WTC11 (cell line): Measurements from ENCODE around the gene MLLT1. TPM values are rescaled to one million over a fixed set of nuclear protein-coding genes. Genes with fewer than 3 reads are reported as not detected.
A peak's percentile ranks its signal among the peaks of the same experiment; 100 is the strongest.

Source experiments
- ATAC-seq: fragments of 200-7000 bp; cut with Tn5 transposase; 2 replicates; pipeline ENCODE4 v1.10.0; 2021; ENCODE audit warnings: mild to moderate bottlenecking, moderate library complexity
- CTCF ChIA-PET: fragments of 300-600 bp; sonication (Branson Sonifier 250); formaldehyde crosslinking; loops from one replicate; lab custom pipeline; 2021; ENCODE audit warnings: antibody characterized with exemption; lab: Charles Lee
- POLR2A ChIA-PET: fragments of 350-600 bp; sonication (Branson Sonifier 250); formaldehyde crosslinking; loops from one replicate; lab custom pipeline; 2021; ENCODE audit warnings: antibody characterized with exemption; lab: Charles Lee
- DNase-seq: peaks from one replicate; pipeline ENCODE4 v3.0.0; 2021; ENCODE audit warnings: low spot score
- H3K27ac Mint-ChIP-seq: 2 replicates; pipeline ENCODE4 v1.8.0; 2021; ENCODE audit warnings: mixed read lengths
- H3K27me3 Mint-ChIP-seq: 2 replicates; pipeline ENCODE4 v1.8.0; 2021; ENCODE audit warnings: low read depth, mild to moderate bottlenecking, moderate library complexity, mixed read lengths
- H3K36me3 Mint-ChIP-seq: 2 replicates; pipeline ENCODE4 v1.8.0; 2021; ENCODE audit warnings: mixed read lengths
- H3K4me1 Mint-ChIP-seq: 2 replicates; pipeline ENCODE4 v1.8.0; 2022; ENCODE audit warnings: mixed read lengths
- H3K4me3 Mint-ChIP-seq: 2 replicates; pipeline ENCODE4 v1.8.0; 2021; ENCODE audit warnings: mild to moderate bottlenecking, moderate library complexity, mixed read lengths
- H3K9me3 Mint-ChIP-seq: 2 replicates; pipeline ENCODE4 v1.8.0; 2021; ENCODE audit warnings: mixed read lengths
- ATF1 ChIP-seq: sonication (generic); formaldehyde crosslinking; IDR thresholded peaks from 2 replicates; pipeline ENCODE4 v1.8.1; 2023; ENCODE audit warnings: mild to moderate bottlenecking, moderate library complexity, missing genetic modification reagents
- CREB1 ChIP-seq: sonication (generic); formaldehyde crosslinking; IDR thresholded peaks from 2 replicates; pipeline ENCODE4 v1.8.0; 2023; ENCODE audit warnings: mild to moderate bottlenecking, missing genetic modification reagents
- IRF2 ChIP-seq: sonication (generic); formaldehyde crosslinking; IDR thresholded peaks from 2 replicates; pipeline ENCODE4 v1.8.0; 2022; ENCODE audit warnings: low read depth, missing genetic modification reagents, borderline replicate concordance
- MYBL2 ChIP-seq: sonication (generic); formaldehyde crosslinking; IDR thresholded peaks from 2 replicates; pipeline ENCODE4 v1.8.1; 2023; ENCODE audit warnings: mild to moderate bottlenecking, moderate library complexity, missing genetic modification reagents
- NR2C2 ChIP-seq: sonication (generic); formaldehyde crosslinking; IDR thresholded peaks from 2 replicates; pipeline ENCODE4 v1.8.0; 2022; ENCODE audit warnings: mild to moderate bottlenecking, missing genetic modification reagents
- NR3C1 ChIP-seq: sonication (generic); formaldehyde crosslinking; conservative IDR thresholded peaks from 2 replicates; pipeline ENCODE4 v1.8.1; 2023; ENCODE audit warnings: low read depth, mild to moderate bottlenecking, missing genetic modification reagents
- OVOL2 ChIP-seq: fragments of 250-450 bp; sonication (Bioruptor Pico); IDR thresholded peaks from 2 replicates; pipeline ENCODE4 v1.9.0; 2021; ENCODE audit warnings: mild to moderate bottlenecking, borderline replicate concordance
- SOX15 ChIP-seq: fragments of 250-450 bp; sonication (Bioruptor Pico); IDR thresholded peaks from 2 replicates; pipeline ENCODE4 v1.9.0; 2021; ENCODE audit warnings: mild to moderate bottlenecking
- ZNF232 ChIP-seq: sonication (generic); formaldehyde crosslinking; IDR thresholded peaks from 2 replicates; pipeline ENCODE4 v1.8.0; 2022; ENCODE audit warnings: mild to moderate bottlenecking, missing genetic modification reagents
- total RNA-seq: library from RNA; stranded (reverse); gene quantifications from 3 replicates; pipeline ENCODE4 v1.2.3, GENCODE V29; 2021
- TF ChIP-seq, protein P1 (sequence below): sonication (generic); formaldehyde crosslinking; IDR thresholded peaks from 2 replicates; pipeline ENCODE4 v1.8.0; 2023; ENCODE audit warnings: missing genetic modification reagents
- TF ChIP-seq, protein P2 (sequence below): sonication (generic); formaldehyde crosslinking; IDR thresholded peaks from 2 replicates; pipeline ENCODE4 v1.8.1; 2023; ENCODE audit warnings: mild to moderate bottlenecking, missing genetic modification reagents, borderline replicate concordance
- TF ChIP-seq, protein P3 (sequence below): sonication (generic); formaldehyde crosslinking; IDR thresholded peaks from 2 replicates; pipeline ENCODE4 v1.8.1; 2023; ENCODE audit warnings: mild to moderate bottlenecking, missing genetic modification reagents
- TF ChIP-seq, protein P4 (sequence below): sonication (generic); formaldehyde crosslinking; IDR thresholded peaks from 2 replicates; pipeline ENCODE4 v1.8.0; 2022; ENCODE audit warnings: mild to moderate bottlenecking, missing genetic modification reagents
- TF ChIP-seq, protein P5 (sequence below): sonication (generic); formaldehyde crosslinking; IDR thresholded peaks from 2 replicates; pipeline ENCODE4 v1.8.0; 2022; ENCODE audit warnings: missing genetic modification reagents

Gene MLLT1
- total RNA-seq, 1 experiment from 2014 or later = 58.2 TPM

DNA sequence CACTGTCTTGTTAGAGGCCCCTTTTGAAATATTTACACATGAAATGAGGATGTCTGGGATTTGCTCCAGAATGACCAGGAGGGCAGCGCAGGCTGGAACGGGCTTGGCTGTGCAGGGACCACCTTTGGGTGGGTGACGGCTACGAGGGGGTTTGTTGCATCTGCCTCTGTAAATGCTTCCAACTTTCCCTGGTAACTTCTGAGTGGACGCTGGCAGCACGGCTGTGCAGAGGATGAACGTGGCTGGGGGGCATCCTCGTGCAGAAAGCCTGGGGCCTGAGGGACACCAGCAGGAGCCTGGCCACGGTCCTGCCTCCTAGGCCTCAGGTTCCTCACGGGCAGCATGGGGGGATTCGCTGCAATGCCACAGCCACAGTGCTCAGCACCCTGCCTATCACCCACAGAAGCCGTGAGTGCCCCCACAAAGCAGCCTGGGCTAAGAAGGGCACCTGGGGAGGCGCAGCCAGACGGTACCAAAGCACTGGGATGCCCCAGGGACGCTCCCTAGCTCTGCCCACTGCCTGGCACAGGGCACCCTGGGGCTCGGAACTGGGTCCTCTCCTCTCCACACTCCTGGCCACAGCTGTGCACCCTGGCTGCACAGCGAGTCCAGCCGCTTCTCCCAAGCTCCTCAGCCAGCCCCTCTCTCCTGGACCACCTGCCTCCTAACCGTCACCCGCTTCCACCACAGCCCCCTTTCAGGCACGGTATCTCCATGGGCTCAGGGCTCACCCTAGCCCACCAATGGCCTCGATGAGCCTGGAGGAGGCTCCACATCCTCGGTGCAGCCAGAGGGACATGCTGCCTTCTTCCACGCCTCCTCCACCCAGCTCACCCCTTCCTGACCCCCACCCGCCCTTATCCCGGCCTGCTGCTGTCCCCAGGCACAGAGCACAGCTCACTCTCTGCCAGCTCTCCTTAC lies 44.5 kb downstream of the MLLT1 start:
- peak overlapping the region; percentile 84 for H3K27ac Mint-ChIP-seq
- peaks cover 6% of the 10 kb centered on the region; the same call in 1 of the 2 replicates for H3K36me3 Mint-ChIP-seq
- H3K27me3 Mint-ChIP-seq = no peaks in the 10 kb centered on the region
- ATAC-seq = no peak
- no peaks in the 10 kb centered on the region for H3K9me3 Mint-ChIP-seq
- TF ChIP-seq, protein P1, sequence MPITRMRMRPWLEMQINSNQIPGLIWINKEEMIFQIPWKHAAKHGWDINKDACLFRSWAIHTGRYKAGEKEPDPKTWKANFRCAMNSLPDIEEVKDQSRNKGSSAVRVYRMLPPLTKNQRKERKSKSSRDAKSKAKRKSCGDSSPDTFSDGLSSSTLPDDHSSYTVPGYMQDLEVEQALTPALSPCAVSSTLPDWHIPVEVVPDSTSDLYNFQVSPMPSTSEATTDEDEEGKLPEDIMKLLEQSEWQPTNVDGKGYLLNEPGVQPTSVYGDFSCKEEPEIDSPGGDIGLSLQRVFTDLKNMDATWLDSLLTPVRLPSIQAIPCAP (CRISPR knock-in tag) = no peak
- TF ChIP-seq MYBL2 (CRISPR knock-in tag) (no peak), ATF1 (no peak), OVOL2 (CRISPR knock-in tag) (no peak), NR2C2 (no peak), CREB1 (CRISPR knock-in tag) (no peak), SOX15 (CRISPR knock-in tag) (no peak), ZNF232 (CRISPR knock-in tag) (no peak), IRF2 (no peak), NR3C1 (CRISPR knock-in tag) (no peak)
- TF ChIP-seq, protein P2, sequence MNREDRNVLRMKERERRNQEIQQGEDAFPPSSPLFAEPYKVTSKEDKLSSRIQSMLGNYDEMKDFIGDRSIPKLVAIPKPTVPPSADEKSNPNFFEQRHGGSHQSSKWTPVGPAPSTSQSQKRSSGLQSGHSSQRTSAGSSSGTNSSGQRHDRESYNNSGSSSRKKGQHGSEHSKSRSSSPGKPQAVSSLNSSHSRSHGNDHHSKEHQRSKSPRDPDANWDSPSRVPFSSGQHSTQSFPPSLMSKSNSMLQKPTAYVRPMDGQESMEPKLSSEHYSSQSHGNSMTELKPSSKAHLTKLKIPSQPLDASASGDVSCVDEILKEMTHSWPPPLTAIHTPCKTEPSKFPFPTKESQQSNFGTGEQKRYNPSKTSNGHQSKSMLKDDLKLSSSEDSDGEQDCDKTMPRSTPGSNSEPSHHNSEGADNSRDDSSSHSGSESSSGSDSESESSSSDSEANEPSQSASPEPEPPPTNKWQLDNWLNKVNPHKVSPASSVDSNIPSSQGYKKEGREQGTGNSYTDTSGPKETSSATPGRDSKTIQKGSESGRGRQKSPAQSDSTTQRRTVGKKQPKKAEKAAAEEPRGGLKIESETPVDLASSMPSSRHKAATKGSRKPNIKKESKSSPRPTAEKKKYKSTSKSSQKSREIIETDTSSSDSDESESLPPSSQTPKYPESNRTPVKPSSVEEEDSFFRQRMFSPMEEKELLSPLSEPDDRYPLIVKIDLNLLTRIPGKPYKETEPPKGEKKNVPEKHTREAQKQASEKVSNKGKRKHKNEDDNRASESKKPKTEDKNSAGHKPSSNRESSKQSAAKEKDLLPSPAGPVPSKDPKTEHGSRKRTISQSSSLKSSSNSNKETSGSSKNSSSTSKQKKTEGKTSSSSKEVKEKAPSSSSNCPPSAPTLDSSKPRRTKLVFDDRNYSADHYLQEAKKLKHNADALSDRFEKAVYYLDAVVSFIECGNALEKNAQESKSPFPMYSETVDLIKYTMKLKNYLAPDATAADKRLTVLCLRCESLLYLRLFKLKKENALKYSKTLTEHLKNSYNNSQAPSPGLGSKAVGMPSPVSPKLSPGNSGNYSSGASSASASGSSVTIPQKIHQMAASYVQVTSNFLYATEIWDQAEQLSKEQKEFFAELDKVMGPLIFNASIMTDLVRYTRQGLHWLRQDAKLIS (CRISPR knock-in tag) = no peak
- TF ChIP-seq, protein P3, sequence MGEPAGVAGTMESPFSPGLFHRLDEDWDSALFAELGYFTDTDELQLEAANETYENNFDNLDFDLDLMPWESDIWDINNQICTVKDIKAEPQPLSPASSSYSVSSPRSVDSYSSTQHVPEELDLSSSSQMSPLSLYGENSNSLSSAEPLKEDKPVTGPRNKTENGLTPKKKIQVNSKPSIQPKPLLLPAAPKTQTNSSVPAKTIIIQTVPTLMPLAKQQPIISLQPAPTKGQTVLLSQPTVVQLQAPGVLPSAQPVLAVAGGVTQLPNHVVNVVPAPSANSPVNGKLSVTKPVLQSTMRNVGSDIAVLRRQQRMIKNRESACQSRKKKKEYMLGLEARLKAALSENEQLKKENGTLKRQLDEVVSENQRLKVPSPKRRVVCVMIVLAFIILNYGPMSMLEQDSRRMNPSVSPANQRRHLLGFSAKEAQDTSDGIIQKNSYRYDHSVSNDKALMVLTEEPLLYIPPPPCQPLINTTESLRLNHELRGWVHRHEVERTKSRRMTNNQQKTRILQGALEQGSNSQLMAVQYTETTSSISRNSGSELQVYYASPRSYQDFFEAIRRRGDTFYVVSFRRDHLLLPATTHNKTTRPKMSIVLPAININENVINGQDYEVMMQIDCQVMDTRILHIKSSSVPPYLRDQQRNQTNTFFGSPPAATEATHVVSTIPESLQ = no peak
- TF ChIP-seq, protein P4, sequence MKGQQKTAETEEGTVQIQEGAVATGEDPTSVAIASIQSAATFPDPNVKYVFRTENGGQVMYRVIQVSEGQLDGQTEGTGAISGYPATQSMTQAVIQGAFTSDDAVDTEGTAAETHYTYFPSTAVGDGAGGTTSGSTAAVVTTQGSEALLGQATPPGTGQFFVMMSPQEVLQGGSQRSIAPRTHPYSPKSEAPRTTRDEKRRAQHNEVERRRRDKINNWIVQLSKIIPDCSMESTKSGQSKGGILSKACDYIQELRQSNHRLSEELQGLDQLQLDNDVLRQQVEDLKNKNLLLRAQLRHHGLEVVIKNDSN (CRISPR knock-in tag) = no peak
- TF ChIP-seq, protein P5, sequence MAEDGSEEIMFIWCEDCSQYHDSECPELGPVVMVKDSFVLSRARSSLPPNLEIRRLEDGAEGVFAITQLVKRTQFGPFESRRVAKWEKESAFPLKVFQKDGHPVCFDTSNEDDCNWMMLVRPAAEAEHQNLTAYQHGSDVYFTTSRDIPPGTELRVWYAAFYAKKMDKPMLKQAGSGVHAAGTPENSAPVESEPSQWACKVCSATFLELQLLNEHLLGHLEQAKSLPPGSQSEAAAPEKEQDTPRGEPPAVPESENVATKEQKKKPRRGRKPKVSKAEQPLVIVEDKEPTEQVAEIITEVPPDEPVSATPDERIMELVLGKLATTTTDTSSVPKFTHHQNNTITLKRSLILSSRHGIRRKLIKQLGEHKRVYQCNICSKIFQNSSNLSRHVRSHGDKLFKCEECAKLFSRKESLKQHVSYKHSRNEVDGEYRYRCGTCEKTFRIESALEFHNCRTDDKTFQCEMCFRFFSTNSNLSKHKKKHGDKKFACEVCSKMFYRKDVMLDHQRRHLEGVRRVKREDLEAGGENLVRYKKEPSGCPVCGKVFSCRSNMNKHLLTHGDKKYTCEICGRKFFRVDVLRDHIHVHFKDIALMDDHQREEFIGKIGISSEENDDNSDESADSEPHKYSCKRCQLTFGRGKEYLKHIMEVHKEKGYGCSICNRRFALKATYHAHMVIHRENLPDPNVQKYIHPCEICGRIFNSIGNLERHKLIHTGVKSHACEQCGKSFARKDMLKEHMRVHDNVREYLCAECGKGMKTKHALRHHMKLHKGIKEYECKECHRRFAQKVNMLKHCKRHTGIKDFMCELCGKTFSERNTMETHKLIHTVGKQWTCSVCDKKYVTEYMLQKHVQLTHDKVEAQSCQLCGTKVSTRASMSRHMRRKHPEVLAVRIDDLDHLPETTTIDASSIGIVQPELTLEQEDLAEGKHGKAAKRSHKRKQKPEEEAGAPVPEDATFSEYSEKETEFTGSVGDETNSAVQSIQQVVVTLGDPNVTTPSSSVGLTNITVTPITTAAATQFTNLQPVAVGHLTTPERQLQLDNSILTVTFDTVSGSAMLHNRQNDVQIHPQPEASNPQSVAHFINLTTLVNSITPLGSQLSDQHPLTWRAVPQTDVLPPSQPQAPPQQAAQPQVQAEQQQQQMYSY (CRISPR knock-in tag) = no peak
- H3K4me3 Mint-ChIP-seq = no peak overlapping the region
- peaks cover 16% of the 10 kb centered on the region for H3K4me1 Mint-ChIP-seq
- ChIA-PET POLR2A (no interaction called here), CTCF (interaction anchor here (3.2 kb wide), 1 partner anchor 17 kb away, joined by 20 read pairs; no protein-coding TSS in a partner anchor)
- no peak for DNase-seq
